Endothelial cell of umbilical vein (primary cell): Measurements from ENCODE around the gene CMTM6.

Experiments used
- EZH2 ChIP-seq: IDR thresholded peaks from 2 replicates; pipeline ENCODE4 v1.6.1; 2012; ENCODE audit warnings: borderline replicate concordance, low read depth, mild to moderate bottlenecking, moderate library complexity, low read length, inconsistent platforms; ENCODE audit not compliant: severe bottlenecking
- FOS ChIP-seq: IDR thresholded peaks from 2 replicates; pipeline ENCODE4 v1.6.1; 2011; ENCODE audit warnings: mild to moderate bottlenecking, low read length, moderate library complexity, borderline replicate concordance; ENCODE audit not compliant: insufficient read depth
- GATA2 ChIP-seq: IDR thresholded peaks from 2 replicates; pipeline ENCODE4 v1.7.0; 2011; ENCODE audit warnings: low read depth, mild to moderate bottlenecking, moderate library complexity, mixed read lengths, low read length; ENCODE audit not compliant: insufficient read length, insufficient read depth
- MYC ChIP-seq: IDR thresholded peaks from one replicate; pipeline ENCODE4 v1.6.1; 2011; ENCODE audit warnings: mild to moderate bottlenecking, low read depth, low read length
- POLR2A ChIP-seq: IDR thresholded peaks from 2 replicates; pipeline ENCODE4 v1.6.1; 2012; ENCODE audit warnings: low read depth, mild to moderate bottlenecking, control low read depth, low read length
- POLR2AphosphoS5 ChIP-seq: IDR thresholded peaks from 2 replicates; pipeline ENCODE4 v1.6.1; 2012; ENCODE audit warnings: low read depth, mild to moderate bottlenecking, control low read depth, low read length, moderate library complexity; ENCODE audit not compliant: insufficient read depth
- TF ChIP-seq, protein P1 (sequence below), 2 donors: IDR thresholded peaks; 1 replicate in 1 of 2; 2 replicates in 1 of 2; pipeline ENCODE4 v1.5.1; 2011; ENCODE audit warnings: low read length in 2 of 2, mild to moderate bottlenecking in 2 of 2, moderate library complexity in 2 of 2, control low read depth in 1 of 2, inconsistent platforms in 1 of 2, low read depth in 1 of 2; ENCODE audit not compliant: insufficient read depth in 1 of 2; ENCODE audit errors: extremely low read depth in 1 of 2

GRCh38 chr3:32437896-32438295 lies 64.8 kb downstream of the CMTM6 start:
- TF ChIP-seq, protein P1, sequence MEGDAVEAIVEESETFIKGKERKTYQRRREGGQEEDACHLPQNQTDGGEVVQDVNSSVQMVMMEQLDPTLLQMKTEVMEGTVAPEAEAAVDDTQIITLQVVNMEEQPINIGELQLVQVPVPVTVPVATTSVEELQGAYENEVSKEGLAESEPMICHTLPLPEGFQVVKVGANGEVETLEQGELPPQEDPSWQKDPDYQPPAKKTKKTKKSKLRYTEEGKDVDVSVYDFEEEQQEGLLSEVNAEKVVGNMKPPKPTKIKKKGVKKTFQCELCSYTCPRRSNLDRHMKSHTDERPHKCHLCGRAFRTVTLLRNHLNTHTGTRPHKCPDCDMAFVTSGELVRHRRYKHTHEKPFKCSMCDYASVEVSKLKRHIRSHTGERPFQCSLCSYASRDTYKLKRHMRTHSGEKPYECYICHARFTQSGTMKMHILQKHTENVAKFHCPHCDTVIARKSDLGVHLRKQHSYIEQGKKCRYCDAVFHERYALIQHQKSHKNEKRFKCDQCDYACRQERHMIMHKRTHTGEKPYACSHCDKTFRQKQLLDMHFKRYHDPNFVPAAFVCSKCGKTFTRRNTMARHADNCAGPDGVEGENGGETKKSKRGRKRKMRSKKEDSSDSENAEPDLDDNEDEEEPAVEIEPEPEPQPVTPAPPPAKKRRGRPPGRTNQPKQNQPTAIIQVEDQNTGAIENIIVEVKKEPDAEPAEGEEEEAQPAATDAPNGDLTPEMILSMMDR (IDR thresholded peaks at IDR 0.05; ENCODE audit: extremely low read depth in 1 of 2, insufficient read depth in 1 of 2, low read depth in 1 of 2, low read length in 2 of 2): no peak
- TF ChIP-seq POLR2AphosphoS5 (no peak), MYC (no peak), POLR2A (no peak), EZH2 (no peak), FOS (no peak), GATA2 (no peak)
